WTC11 (cell line): ENCODE results near the gene METTL23. TPM values are rescaled to one million over a fixed set of nuclear protein-coding genes. Genes with fewer than 3 reads are reported as not detected.

Experiments
- ATAC-seq: fragments of 200-7000 bp; cut with Tn5 transposase; 2 replicates; pipeline ENCODE4 v1.10.0; 2021; ENCODE audit warnings: mild to moderate bottlenecking, moderate library complexity
- CTCF ChIA-PET: fragments of 300-600 bp; sonication (Branson Sonifier 250); formaldehyde crosslinking; loops from one replicate; lab custom pipeline; 2021; ENCODE audit warnings: antibody characterized with exemption; lab: Charles Lee
- POLR2A ChIA-PET: fragments of 350-600 bp; sonication (Branson Sonifier 250); formaldehyde crosslinking; loops from one replicate; lab custom pipeline; 2021; ENCODE audit warnings: antibody characterized with exemption; lab: Charles Lee
- DNase-seq: peaks from one replicate; pipeline ENCODE4 v3.0.0; 2021; ENCODE audit warnings: low spot score
- H3K27ac Mint-ChIP-seq: 2 replicates; pipeline ENCODE4 v1.8.0; 2021; ENCODE audit warnings: mixed read lengths
- H3K27me3 Mint-ChIP-seq: 2 replicates; pipeline ENCODE4 v1.8.0; 2021; ENCODE audit warnings: low read depth, mild to moderate bottlenecking, moderate library complexity, mixed read lengths
- H3K36me3 Mint-ChIP-seq: 2 replicates; pipeline ENCODE4 v1.8.0; 2021; ENCODE audit warnings: mixed read lengths
- H3K4me1 Mint-ChIP-seq: 2 replicates; pipeline ENCODE4 v1.8.0; 2022; ENCODE audit warnings: mixed read lengths
- H3K4me3 Mint-ChIP-seq: 2 replicates; pipeline ENCODE4 v1.8.0; 2021; ENCODE audit warnings: mild to moderate bottlenecking, moderate library complexity, mixed read lengths
- H3K9me3 Mint-ChIP-seq: 2 replicates; pipeline ENCODE4 v1.8.0; 2021; ENCODE audit warnings: mixed read lengths
- AR ChIP-seq: fragments of 250-450 bp; sonication (Bioruptor Pico); IDR thresholded peaks from 2 replicates; pipeline ENCODE4 v1.9.0; 2021; ENCODE audit warnings: mild to moderate bottlenecking
- ATF1 ChIP-seq: sonication (generic); formaldehyde crosslinking; IDR thresholded peaks from 2 replicates; pipeline ENCODE4 v1.8.1; 2023; ENCODE audit warnings: mild to moderate bottlenecking, moderate library complexity, missing genetic modification reagents
- ATF2 ChIP-seq: sonication (generic); formaldehyde crosslinking; IDR thresholded peaks from 2 replicates; pipeline ENCODE4 v1.8.1; 2022; ENCODE audit warnings: low read depth, missing genetic modification reagents, borderline replicate concordance
- E2F5 ChIP-seq: sonication (generic); formaldehyde crosslinking; IDR thresholded peaks from 2 replicates; pipeline ENCODE4 v1.8.1; 2022; ENCODE audit warnings: mild to moderate bottlenecking, moderate library complexity, missing genetic modification reagents
- HMGA2 ChIP-seq: fragments of 250-450 bp; sonication (Bioruptor Pico); IDR thresholded peaks from 2 replicates; pipeline ENCODE4 v1.4.0; 2021; ENCODE audit warnings: mild to moderate bottlenecking, moderate library complexity
- MXD4 ChIP-seq: fragments of 250-450 bp; sonication (Bioruptor Pico); IDR thresholded peaks from 2 replicates; pipeline ENCODE4 v1.8.0; 2021; ENCODE audit warnings: mild to moderate bottlenecking, moderate library complexity, borderline replicate concordance
- NFYB ChIP-seq: sonication (generic); formaldehyde crosslinking; conservative IDR thresholded peaks from 2 replicates; pipeline ENCODE4 v1.8.0; 2022; ENCODE audit warnings: low read depth, missing genetic modification reagents
- OVOL2 ChIP-seq: fragments of 250-450 bp; sonication (Bioruptor Pico); IDR thresholded peaks from 2 replicates; pipeline ENCODE4 v1.9.0; 2021; ENCODE audit warnings: mild to moderate bottlenecking, borderline replicate concordance
- PRRX2 ChIP-seq: fragments of 250-450 bp; sonication (Bioruptor Pico); IDR thresholded peaks from 2 replicates; pipeline ENCODE4 v1.8.0; 2021; ENCODE audit warnings: mild to moderate bottlenecking
- SMAD4 ChIP-seq: sonication (generic); formaldehyde crosslinking; IDR thresholded peaks from 2 replicates; pipeline ENCODE4 v1.8.0; 2022; ENCODE audit warnings: mild to moderate bottlenecking, missing genetic modification reagents
- TEAD4 ChIP-seq: sonication (generic); formaldehyde crosslinking; IDR thresholded peaks from 2 replicates; pipeline ENCODE4 v1.8.0; 2022; ENCODE audit warnings: mild to moderate bottlenecking, missing genetic modification reagents
- TP53 ChIP-seq: sonication (generic); formaldehyde crosslinking; IDR thresholded peaks from 2 replicates; pipeline ENCODE4 v1.8.1; 2023; ENCODE audit warnings: mild to moderate bottlenecking, missing genetic modification reagents
- ZNF396 ChIP-seq: fragments of 250-450 bp; sonication (Bioruptor Pico); IDR thresholded peaks from 2 replicates; pipeline ENCODE4 v1.8.0; 2021; ENCODE audit warnings: mild to moderate bottlenecking, moderate library complexity, borderline replicate concordance
- total RNA-seq: library from RNA; stranded (reverse); gene quantifications from 3 replicates; pipeline ENCODE4 v1.2.3, GENCODE V29; 2021
- TF ChIP-seq, protein P1 (sequence below): sonication (generic); formaldehyde crosslinking; IDR thresholded peaks from 2 replicates; pipeline ENCODE4 v1.8.0; 2023; ENCODE audit warnings: mild to moderate bottlenecking, missing genetic modification reagents
- TF ChIP-seq, protein P2 (sequence below): sonication (generic); formaldehyde crosslinking; IDR thresholded peaks from 2 replicates; pipeline ENCODE4 v1.8.1; 2022; ENCODE audit warnings: low read depth, mild to moderate bottlenecking, moderate library complexity, missing genetic modification reagents, borderline replicate concordance
- TF ChIP-seq, protein P3 (sequence below): sonication (generic); formaldehyde crosslinking; IDR thresholded peaks from 2 replicates; pipeline ENCODE4 v1.8.1; 2023; ENCODE audit warnings: mild to moderate bottlenecking, missing genetic modification reagents, moderate library complexity
- TF ChIP-seq, protein P4 (sequence below): sonication (generic); formaldehyde crosslinking; conservative IDR thresholded peaks from 2 replicates; pipeline ENCODE4 v1.8.1; 2022; ENCODE audit warnings: mild to moderate bottlenecking, missing genetic modification reagents
- TF ChIP-seq, protein P5 (sequence below): sonication (generic); formaldehyde crosslinking; IDR thresholded peaks from 2 replicates; pipeline ENCODE4 v1.8.0; 2022; ENCODE audit warnings: missing genetic modification reagents
- TF ChIP-seq, protein P6 (sequence below): sonication (generic); formaldehyde crosslinking; IDR thresholded peaks from 2 replicates; pipeline ENCODE4 v1.8.0; 2022; ENCODE audit warnings: mild to moderate bottlenecking, missing genetic modification reagents

METTL23 gene
- total RNA-seq, 1 experiment from 2014 or later: 48.5 TPM

DNA sequence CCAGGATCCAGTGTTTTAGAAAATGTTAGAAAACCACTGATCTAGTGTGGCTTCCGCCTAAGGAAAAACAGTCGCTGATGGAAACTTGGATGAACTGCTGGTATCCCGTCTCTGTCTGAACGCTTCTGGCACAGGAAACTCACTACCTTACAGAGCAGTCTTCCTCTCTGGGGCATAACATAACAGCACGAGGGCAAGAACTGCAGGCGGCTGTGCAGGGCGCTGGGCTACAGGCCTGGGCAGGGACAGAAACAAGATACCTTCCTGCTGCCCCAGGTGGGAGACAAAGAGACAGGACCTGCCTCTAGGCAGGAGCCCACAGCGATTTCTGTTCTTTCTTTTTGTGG lies 26.4 kb upstream of the METTL23 start:
- no peaks in the 10 kb centered on the region for H3K9me3 Mint-ChIP-seq
- peak overlapping the region; percentile 87; the same call in 1 of the 2 replicates for H3K27ac Mint-ChIP-seq
- ATAC-seq (no peak; the same call in 1 of the 2 replicates), DNase-seq (no peak)
- H3K36me3 Mint-ChIP-seq: no peaks in the 10 kb centered on the region
- H3K27me3 Mint-ChIP-seq: no peaks in the 10 kb centered on the region
- TF ChIP-seq ZNF396 (no peak), PRRX2 (no peak), OVOL2 (CRISPR knock-in tag) (no peak), ATF1 (CRISPR knock-in tag) (no peak), TP53 (CRISPR knock-in tag) (no peak), TEAD4 (CRISPR knock-in tag) (no peak), E2F5 (CRISPR knock-in tag) (no peak), MXD4 (no peak)
- TF ChIP-seq, protein P1, sequence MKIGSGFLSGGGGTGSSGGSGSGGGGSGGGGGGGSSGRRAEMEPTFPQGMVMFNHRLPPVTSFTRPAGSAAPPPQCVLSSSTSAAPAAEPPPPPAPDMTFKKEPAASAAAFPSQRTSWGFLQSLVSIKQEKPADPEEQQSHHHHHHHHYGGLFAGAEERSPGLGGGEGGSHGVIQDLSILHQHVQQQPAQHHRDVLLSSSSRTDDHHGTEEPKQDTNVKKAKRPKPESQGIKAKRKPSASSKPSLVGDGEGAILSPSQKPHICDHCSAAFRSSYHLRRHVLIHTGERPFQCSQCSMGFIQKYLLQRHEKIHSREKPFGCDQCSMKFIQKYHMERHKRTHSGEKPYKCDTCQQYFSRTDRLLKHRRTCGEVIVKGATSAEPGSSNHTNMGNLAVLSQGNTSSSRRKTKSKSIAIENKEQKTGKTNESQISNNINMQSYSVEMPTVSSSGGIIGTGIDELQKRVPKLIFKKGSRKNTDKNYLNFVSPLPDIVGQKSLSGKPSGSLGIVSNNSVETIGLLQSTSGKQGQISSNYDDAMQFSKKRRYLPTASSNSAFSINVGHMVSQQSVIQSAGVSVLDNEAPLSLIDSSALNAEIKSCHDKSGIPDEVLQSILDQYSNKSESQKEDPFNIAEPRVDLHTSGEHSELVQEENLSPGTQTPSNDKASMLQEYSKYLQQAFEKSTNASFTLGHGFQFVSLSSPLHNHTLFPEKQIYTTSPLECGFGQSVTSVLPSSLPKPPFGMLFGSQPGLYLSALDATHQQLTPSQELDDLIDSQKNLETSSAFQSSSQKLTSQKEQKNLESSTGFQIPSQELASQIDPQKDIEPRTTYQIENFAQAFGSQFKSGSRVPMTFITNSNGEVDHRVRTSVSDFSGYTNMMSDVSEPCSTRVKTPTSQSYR (CRISPR knock-in tag): no peak
- TF ChIP-seq, protein P2, sequence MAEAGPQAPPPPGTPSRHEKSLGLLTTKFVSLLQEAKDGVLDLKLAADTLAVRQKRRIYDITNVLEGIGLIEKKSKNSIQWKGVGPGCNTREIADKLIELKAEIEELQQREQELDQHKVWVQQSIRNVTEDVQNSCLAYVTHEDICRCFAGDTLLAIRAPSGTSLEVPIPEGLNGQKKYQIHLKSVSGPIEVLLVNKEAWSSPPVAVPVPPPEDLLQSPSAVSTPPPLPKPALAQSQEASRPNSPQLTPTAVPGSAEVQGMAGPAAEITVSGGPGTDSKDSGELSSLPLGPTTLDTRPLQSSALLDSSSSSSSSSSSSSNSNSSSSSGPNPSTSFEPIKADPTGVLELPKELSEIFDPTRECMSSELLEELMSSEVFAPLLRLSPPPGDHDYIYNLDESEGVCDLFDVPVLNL (CRISPR knock-in tag): no peak
- TF ChIP-seq, protein P3, sequence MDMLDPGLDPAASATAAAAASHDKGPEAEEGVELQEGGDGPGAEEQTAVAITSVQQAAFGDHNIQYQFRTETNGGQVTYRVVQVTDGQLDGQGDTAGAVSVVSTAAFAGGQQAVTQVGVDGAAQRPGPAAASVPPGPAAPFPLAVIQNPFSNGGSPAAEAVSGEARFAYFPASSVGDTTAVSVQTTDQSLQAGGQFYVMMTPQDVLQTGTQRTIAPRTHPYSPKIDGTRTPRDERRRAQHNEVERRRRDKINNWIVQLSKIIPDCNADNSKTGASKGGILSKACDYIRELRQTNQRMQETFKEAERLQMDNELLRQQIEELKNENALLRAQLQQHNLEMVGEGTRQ (CRISPR knock-in tag): no peak
- TF ChIP-seq, protein P4, sequence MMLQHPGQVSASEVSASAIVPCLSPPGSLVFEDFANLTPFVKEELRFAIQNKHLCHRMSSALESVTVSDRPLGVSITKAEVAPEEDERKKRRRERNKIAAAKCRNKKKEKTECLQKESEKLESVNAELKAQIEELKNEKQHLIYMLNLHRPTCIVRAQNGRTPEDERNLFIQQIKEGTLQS (CRISPR knock-in tag): no peak
- ChIA-PET CTCF (interaction anchor here (1.8 to 6.8 kb wide), 2 partner anchors 9 to 19 kb away, joined by 11 to 45 read pairs; partner anchors contain the start of gene MXRA7), POLR2A (no interaction called here)
- peaks cover 46% of the 10 kb centered on the region for H3K4me1 Mint-ChIP-seq
- H3K4me3 Mint-ChIP-seq: no peak overlapping the region

DNA sequence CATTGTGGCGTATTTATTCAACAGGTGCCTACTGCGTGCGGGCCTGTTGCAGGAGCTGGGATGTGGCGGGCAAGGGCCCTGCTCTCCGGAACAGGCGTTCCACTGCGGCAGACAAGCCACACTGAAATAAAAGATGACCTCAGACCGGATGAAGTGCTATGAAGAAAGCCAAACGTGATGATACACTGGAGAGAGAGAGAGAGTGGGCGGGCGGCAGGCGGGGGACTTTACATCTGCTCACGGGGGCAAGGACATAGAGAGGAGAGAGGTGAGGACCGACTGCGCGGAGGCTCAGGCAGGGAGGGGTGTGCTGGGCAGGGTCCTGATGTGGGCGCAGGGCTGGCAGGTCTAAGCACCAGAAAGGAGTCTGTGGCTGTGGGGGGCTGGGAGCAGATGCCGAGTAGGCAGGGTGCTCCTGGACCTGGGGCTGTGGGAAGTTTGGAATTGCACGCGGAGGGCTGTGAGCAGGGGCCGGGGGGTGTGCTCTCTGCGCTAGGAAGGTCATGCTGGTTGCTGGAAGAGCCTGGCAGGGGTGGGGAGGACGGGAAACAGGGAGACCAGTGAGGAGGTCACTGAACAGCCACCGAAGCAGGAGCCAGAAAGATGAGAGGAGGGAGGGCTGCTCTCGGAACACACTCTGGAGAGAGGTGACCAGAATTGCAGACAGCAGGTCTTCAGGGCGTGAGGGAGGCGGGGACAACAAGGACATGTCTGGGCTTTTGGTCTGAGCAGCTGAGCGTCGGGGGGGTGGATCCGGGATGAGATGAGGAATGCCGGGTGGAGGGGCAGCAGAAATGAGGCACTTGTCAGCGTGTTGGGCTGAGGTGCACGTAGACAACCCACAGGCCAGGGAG lies 25.8 kb upstream of the METTL23 start:
- no peaks in the 10 kb centered on the region for H3K9me3 Mint-ChIP-seq
- no peak overlapping the region for H3K4me3 Mint-ChIP-seq
- DNase-seq: peak; percentile 41
- CTCF ChIA-PET: interaction anchor here (0.6 to 1.8 kb wide), 8 partner anchors 9 to 178 kb away, joined by 3 to 11 read pairs (median 4); partner anchors contain the start of gene MXRA7
- peak; percentile 61 for ATAC-seq
- peak overlapping the region; percentile 87 for H3K27ac Mint-ChIP-seq
- no peaks in the 10 kb centered on the region for H3K27me3 Mint-ChIP-seq
- no peaks in the 10 kb centered on the region for H3K36me3 Mint-ChIP-seq
- POLR2A ChIA-PET: no interaction called here
- H3K4me1 Mint-ChIP-seq: peaks cover 46% of the 10 kb centered on the region
- TF ChIP-seq NFYB (CRISPR knock-in tag): no peak
- TF ChIP-seq, protein P5, sequence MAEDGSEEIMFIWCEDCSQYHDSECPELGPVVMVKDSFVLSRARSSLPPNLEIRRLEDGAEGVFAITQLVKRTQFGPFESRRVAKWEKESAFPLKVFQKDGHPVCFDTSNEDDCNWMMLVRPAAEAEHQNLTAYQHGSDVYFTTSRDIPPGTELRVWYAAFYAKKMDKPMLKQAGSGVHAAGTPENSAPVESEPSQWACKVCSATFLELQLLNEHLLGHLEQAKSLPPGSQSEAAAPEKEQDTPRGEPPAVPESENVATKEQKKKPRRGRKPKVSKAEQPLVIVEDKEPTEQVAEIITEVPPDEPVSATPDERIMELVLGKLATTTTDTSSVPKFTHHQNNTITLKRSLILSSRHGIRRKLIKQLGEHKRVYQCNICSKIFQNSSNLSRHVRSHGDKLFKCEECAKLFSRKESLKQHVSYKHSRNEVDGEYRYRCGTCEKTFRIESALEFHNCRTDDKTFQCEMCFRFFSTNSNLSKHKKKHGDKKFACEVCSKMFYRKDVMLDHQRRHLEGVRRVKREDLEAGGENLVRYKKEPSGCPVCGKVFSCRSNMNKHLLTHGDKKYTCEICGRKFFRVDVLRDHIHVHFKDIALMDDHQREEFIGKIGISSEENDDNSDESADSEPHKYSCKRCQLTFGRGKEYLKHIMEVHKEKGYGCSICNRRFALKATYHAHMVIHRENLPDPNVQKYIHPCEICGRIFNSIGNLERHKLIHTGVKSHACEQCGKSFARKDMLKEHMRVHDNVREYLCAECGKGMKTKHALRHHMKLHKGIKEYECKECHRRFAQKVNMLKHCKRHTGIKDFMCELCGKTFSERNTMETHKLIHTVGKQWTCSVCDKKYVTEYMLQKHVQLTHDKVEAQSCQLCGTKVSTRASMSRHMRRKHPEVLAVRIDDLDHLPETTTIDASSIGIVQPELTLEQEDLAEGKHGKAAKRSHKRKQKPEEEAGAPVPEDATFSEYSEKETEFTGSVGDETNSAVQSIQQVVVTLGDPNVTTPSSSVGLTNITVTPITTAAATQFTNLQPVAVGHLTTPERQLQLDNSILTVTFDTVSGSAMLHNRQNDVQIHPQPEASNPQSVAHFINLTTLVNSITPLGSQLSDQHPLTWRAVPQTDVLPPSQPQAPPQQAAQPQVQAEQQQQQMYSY (CRISPR knock-in tag): no peak
- TF ChIP-seq ATF2 (CRISPR knock-in tag): no peak
- no peak for TF ChIP-seq AR (CRISPR knock-in tag)
- TF ChIP-seq, protein P6, sequence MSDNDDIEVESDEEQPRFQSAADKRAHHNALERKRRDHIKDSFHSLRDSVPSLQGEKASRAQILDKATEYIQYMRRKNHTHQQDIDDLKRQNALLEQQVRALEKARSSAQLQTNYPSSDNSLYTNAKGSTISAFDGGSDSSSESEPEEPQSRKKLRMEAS (CRISPR knock-in tag): no peak
- no peak for TF ChIP-seq HMGA2
- no peak for TF ChIP-seq SMAD4 (CRISPR knock-in tag)
